RWPE2 (cell line): Measurements from ENCODE around the gene STK10.

ENCODE experiments used
- ATAC-seq: fragments of 200-7000 bp; cut with Tn5 transposase; 3 replicates; pipeline ENCODE4 v1.9.1; 2021; ENCODE audit warnings: low read depth
- DNase-seq: peaks from one replicate; pipeline ENCODE4 v3.0.0-alpha.2; 2020; ENCODE audit warnings: low spot score
- H3K27ac ChIP-seq: fragments of 450-650 bp; 2 replicates; pipeline ENCODE4 v1.5.1; 2017; ENCODE audit warnings: mild to moderate bottlenecking; ENCODE audit not compliant: poor library complexity, severe bottlenecking
- H3K27me3 ChIP-seq: fragments of 250-450 bp; sonication (Bioruptor Pico); 2 replicates; pipeline ENCODE4 v1.5.1; 2021; ENCODE audit warnings: mild to moderate bottlenecking, moderate library complexity; ENCODE audit not compliant: insufficient read depth, poor library complexity, severe bottlenecking
- H3K36me3 ChIP-seq: fragments of 250-450 bp; sonication (Bioruptor Pico); 2 replicates; pipeline ENCODE4 v1.5.1; 2020; ENCODE audit warnings: low read depth, mild to moderate bottlenecking, moderate library complexity
- H3K4me1 ChIP-seq: fragments of 250-450 bp; sonication (Bioruptor Pico); 2 replicates; pipeline ENCODE4 v1.5.1; 2021; ENCODE audit warnings: mild to moderate bottlenecking, moderate library complexity; ENCODE audit not compliant: insufficient read depth, poor library complexity, severe bottlenecking
- H3K4me3 ChIP-seq: fragments of 250-450 bp; sonication (Bioruptor Pico); 2 replicates; pipeline ENCODE4 v1.5.1; 2021; ENCODE audit warnings: mild to moderate bottlenecking, moderate library complexity; ENCODE audit not compliant: severe bottlenecking
- H3K9me3 ChIP-seq: fragments of 250-450 bp; sonication (Bioruptor Pico); 2 replicates; pipeline ENCODE4 v1.5.1; 2021; ENCODE audit warnings: mild to moderate bottlenecking, moderate library complexity; ENCODE audit not compliant: severe bottlenecking
- CTCF ChIP-seq: fragments of 450-650 bp; IDR thresholded peaks from one replicate; pipeline ENCODE4 v1.5.1; 2017; ENCODE audit warnings: mild to moderate bottlenecking, moderate library complexity; ENCODE audit not compliant: poor library complexity, severe bottlenecking

Gene STK10

GRCh38 chr5:172104801-172105701 lies 83.0 kb downstream of the STK10 start:
- H3K36me3 ChIP-seq = peaks cover 7% of the 10 kb centered on the region
- no peak for DNase-seq
- TF ChIP-seq CTCF = no peak
- ATAC-seq = no peak
- peaks cover 32% of the 10 kb centered on the region for H3K4me1 ChIP-seq
- no peaks in the 10 kb centered on the region for H3K27me3 ChIP-seq
- H3K4me3 ChIP-seq = no peak overlapping the region
- H3K27ac ChIP-seq = peak overlapping the region; percentile 77
- H3K9me3 ChIP-seq = no peaks in the 10 kb centered on the region

- Histone ChIP-seq H3K27me3 (no peaks in the 10 kb centered on the region), H3K36me3 (peaks cover 7% of the 10 kb centered on the region), H3K9me3 (no peaks in the 10 kb centered on the region), H3K27ac (peak overlapping the region; percentile 77), H3K4me3 (no peak overlapping the region), H3K4me1 (peaks cover 32% of the 10 kb centered on the region)
- DNase-seq (no peak), ATAC-seq (no peak)
- TF ChIP-seq CTCF = no peak
Observed at GRCh38 chr5:172104021-172104420, 84.0 kb downstream of the STK10 start.

- Histone ChIP-seq H3K36me3 (peaks cover 8% of the 10 kb centered on the region), H3K4me3 (no peak overlapping the region), H3K27ac (peak overlapping the region; percentile 77), H3K4me1 (peaks cover 26% of the 10 kb centered on the region), H3K9me3 (no peaks in the 10 kb centered on the region), H3K27me3 (no peaks in the 10 kb centered on the region)
- TF ChIP-seq CTCF = no peak
- ATAC-seq = peak; percentile 96
- peak; percentile 97 for DNase-seq
Observed at GRCh38 chr5:172102913-172103626, 85.0 kb downstream of the STK10 start.

- H3K36me3 ChIP-seq = peaks cover 16% of the 10 kb centered on the region
- no peak overlapping the region for H3K4me3 ChIP-seq
- peaks cover 20% of the 10 kb centered on the region for H3K4me1 ChIP-seq
- no peaks in the 10 kb centered on the region for H3K27me3 ChIP-seq
- DNase-seq (no peak), ATAC-seq (no peak)
- no peaks in the 10 kb centered on the region for H3K9me3 ChIP-seq
- H3K27ac ChIP-seq = peak overlapping the region; percentile 77
- no peak for TF ChIP-seq CTCF
Observed at GRCh38 chr5:172102218-172102870, 85.7 kb downstream of the STK10 start.
